ENCODE measurements around the gene LAYN.

DNA sequence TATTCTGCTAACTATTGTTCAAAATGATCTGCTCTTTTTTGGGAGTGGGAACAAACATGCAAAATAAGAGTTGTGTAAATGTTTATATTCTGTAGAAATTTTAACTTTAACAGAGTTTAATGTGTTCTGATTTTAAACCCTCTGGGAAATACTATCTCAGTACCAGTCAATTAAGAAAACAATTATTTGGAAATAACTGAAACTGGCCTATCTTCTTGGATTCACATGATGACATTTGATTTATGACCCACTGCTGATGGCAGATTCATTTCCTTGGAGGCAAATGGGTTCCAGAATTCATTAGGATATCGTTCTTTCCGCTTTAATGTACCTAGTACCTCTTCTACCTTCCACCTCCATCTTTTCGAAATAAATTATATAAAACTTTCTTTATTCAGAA is 67.2 kb downstream of the LAYN start:
- TF ChIP-seq, protein P1, sequence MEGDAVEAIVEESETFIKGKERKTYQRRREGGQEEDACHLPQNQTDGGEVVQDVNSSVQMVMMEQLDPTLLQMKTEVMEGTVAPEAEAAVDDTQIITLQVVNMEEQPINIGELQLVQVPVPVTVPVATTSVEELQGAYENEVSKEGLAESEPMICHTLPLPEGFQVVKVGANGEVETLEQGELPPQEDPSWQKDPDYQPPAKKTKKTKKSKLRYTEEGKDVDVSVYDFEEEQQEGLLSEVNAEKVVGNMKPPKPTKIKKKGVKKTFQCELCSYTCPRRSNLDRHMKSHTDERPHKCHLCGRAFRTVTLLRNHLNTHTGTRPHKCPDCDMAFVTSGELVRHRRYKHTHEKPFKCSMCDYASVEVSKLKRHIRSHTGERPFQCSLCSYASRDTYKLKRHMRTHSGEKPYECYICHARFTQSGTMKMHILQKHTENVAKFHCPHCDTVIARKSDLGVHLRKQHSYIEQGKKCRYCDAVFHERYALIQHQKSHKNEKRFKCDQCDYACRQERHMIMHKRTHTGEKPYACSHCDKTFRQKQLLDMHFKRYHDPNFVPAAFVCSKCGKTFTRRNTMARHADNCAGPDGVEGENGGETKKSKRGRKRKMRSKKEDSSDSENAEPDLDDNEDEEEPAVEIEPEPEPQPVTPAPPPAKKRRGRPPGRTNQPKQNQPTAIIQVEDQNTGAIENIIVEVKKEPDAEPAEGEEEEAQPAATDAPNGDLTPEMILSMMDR (IDR thresholded peaks at IDR 0.05) = no peak
- TF ChIP-seq POLR2A (IDR thresholded peaks at IDR 0.05) (no peak), EP300 (IDR thresholded peaks at IDR 0.05; ENCODE audit: low read depth) (no peak)
